Spleen (tissue), 11 donors: ENCODE results near the gene AMPH. TPM values are rescaled to one million over a fixed set of nuclear protein-coding genes. Genes with fewer than 3 reads are reported as not detected.
"Not testable (repeated sequence)": the region's sequence is repeated elsewhere in the genome, so short reads cannot be mapped to it uniquely, and the experiment has no call there.

ENCODE experiments used
- DNase-seq: peaks from one replicate; pipeline ENCODE4 v3.0.0-alpha.2; 2020
- H3K27ac ChIP-seq, 8 donors: fragments of 200-600 bp; sonication (generic) in 7 of 8; 1 replicate in 4 of 8; 2 replicates in 4 of 8; pipeline versions ENCODE4 v1.5.0 to v1.8.0; 2016 to 2021; ENCODE audit warnings: inconsistent platforms in 4 of 8, mild to moderate bottlenecking in 4 of 8, moderate library complexity in 1 of 8
- H3K27me3 ChIP-seq, 7 donors: fragments of 200-600 bp; sonication (generic) in 6 of 7; replicated peaks in 1 of 7; 1 replicate in 4 of 7; 2 replicates in 3 of 7; pipeline versions ENCODE4 v1.5.0 to v1.8.0; 2016 to 2021; ENCODE audit warnings: inconsistent platforms in 3 of 7, mild to moderate bottlenecking in 1 of 7
- H3K36me3 ChIP-seq, 6 donors: fragments of 200-600 bp; sonication (generic) in 5 of 6; 1 replicate in 4 of 6; 2 replicates in 2 of 6; pipeline versions ENCODE4 v1.5.0 to v1.8.0; 2016 to 2021; ENCODE audit warnings: inconsistent platforms in 2 of 6
- H3K4me1 ChIP-seq, 6 donors: fragments of 200-600 bp; sonication (generic) in 5 of 6; 1 replicate in 3 of 6; 2 replicates in 3 of 6; pipeline versions ENCODE4 v1.5.0 to v1.8.0; 2016 to 2021; ENCODE audit warnings: inconsistent platforms in 3 of 6
- H3K4me3 ChIP-seq, 8 donors: fragments of 200-600 bp; sonication (generic) in 7 of 8; 1 replicate in 4 of 8; 2 replicates in 4 of 8; pipeline versions ENCODE4 v1.5.0 to v1.8.0; 2016 to 2021; ENCODE audit warnings: inconsistent platforms in 4 of 8, mild to moderate bottlenecking in 4 of 8, moderate library complexity in 2 of 8
- H3K9me3 ChIP-seq, 8 donors: fragments of 200-600 bp; sonication (generic) in 7 of 8; 1 replicate in 4 of 8; 2 replicates in 4 of 8; pipeline versions ENCODE4 v1.5.0 to v1.8.0; 2016 to 2021; ENCODE audit warnings: inconsistent platforms in 4 of 8
- CTCF ChIP-seq, 11 experiments: fragments of 200-600 bp in 7 of 11; fragments of 450-650 bp in 4 of 11; sonication (generic) in 4 of 11; IDR thresholded peaks in 8 of 11; conservative IDR thresholded peaks in 3 of 11; 1 replicate in 7 of 11; 2 replicates in 4 of 11; pipeline versions ENCODE4 v1.4.0 to v1.8.0; 2016 to 2021; ENCODE audit warnings: antibody characterized with exemption in 11 of 11, inconsistent platforms in 4 of 11, mild to moderate bottlenecking in 1 of 11
- POLR2AphosphoS5 ChIP-seq, 3 donors: sonication (generic); formaldehyde crosslinking; IDR thresholded peaks; one replicate each; pipeline ENCODE4 v1.5.1; 2017; ENCODE audit warnings: antibody characterized with exemption in 3 of 3
- WGBS, 5 donors: extraction: QIAGEN DNeasy Blood & Tissue Kit in 3 of 5; methylation state at CpG; one replicate each; pipeline versions ENCODE4 v1.1.5 to v1.1.7; 2013 to 2018; 5-methylcytosine and 5-hydroxymethylcytosine counted together
- intact Hi-C: fragments of 100-400 bp; cut with DNase I; formaldehyde crosslinking; loops from one replicate; pipeline ENCODE4 v1.15.0; 2023; ENCODE audit warnings: low total_unique reads
- polyA plus RNA-seq, 3 donors: library from polyadenylated mRNA; stranded (reverse); fragments of 200-250 nt; gene quantifications; one replicate each; pipeline ENCODE4 v1.2.1, GENCODE V29; 2013
- total RNA-seq, 7 donors: library from RNA; depleted of rRNA in 3 of 7; stranded (reverse); fragments of >200 nt in 3 of 7; fragmentation: NEBNext Ultra II Directional in 4 of 7; extraction: Animal tissue kit (Norgen Biotek cat#: 25700) in 4 of 7; gene quantifications; one replicate each; pipeline versions ENCODE4 v1.1.0 to v1.2.1, GENCODE V29; 2016 to 2021
- donor health status: healthy with polysubstance abuse.
- donor health status: DM: no; HTN: no; CAD: no; lungs with moderate emphysema.
- donor health status: DM: no; HTN: no; CAD: no.
- donor health status: Bipolar disorder and iron deficiency.
- donor health status: healthy.
- donor health status: DM: no; HTN: no; CAD: no.
- donor health status: DM: yes; HTN: yes; CAD: no.

Gene AMPH
- total and polyA plus RNA-seq, 10 donors: 0.09 to 10.3 (median 1.1) TPM

- H3K4me3 ChIP-seq: peak overlapping the region; percentile 8 to 72 (median 27)
- H3K27me3 ChIP-seq, intact Hi-C loops, H3K9me3 ChIP-seq, H3K36me3 ChIP-seq: not testable (repeated sequence)
- TF ChIP-seq CTCF (IDR thresholded peaks at IDR 0.05 in 8 of 11, conservative IDR thresholded peaks at IDR 0.05 in 3 of 11) (peak; percentile 5 to 81 (median 60)), POLR2AphosphoS5 (IDR thresholded peaks at IDR 0.05) (peak; percentile 47 to 68 (median 52))
- 6 to 23% (median 11%) methylated on average over 4 to 5 of the region's 5 CpGs for WGBS, 5 donors
- peaks cover 0 to 93% (median 29%) of the 10 kb centered on the region in 6 donors for H3K4me1 ChIP-seq
- DNase-seq: peak; percentile 87
- peak overlapping the region in 7 of 8 donors; percentile 33 to 93 (median 80) for H3K27ac ChIP-seq
These were observed 272.0 kb downstream of the AMPH start for GRCh38 chr7:38359071-38359601.

- not testable (repeated sequence) for DNase-seq
These were observed 272.8 kb downstream of the AMPH start for GRCh38 chr7:38358273-38358831.

GRCh38 chr7:38354271-38354851 lies 276.8 kb downstream of the AMPH start:
- Histone ChIP-seq H3K4me3 (peak overlapping the region in 2 of 8 donors; percentile 9 to 52), H3K27ac (peak overlapping the region in 5 of 8 donors; percentile 41 to 84 (median 59)), H3K4me1 (peaks cover 0 to 93% (median 14%) of the 10 kb centered on the region in 6 donors)
- TF ChIP-seq POLR2AphosphoS5 (IDR thresholded peaks at IDR 0.05) (peak; percentile 66 to 76 (median 73)), CTCF (IDR thresholded peaks at IDR 0.05 in 8 of 11, conservative IDR thresholded peaks at IDR 0.05 in 3 of 11) (peak in 9 of 11 experiments; percentile 48 to 81 (median 58))
- WGBS, 5 donors: 35 to 60% (median 44%) methylated on average over 5 to 8 of the region's 8 CpGs
- H3K9me3 ChIP-seq, DNase-seq, H3K27me3 ChIP-seq, intact Hi-C loops, H3K36me3 ChIP-seq: not testable (repeated sequence)

More at GRCh38 chr7:38358273-38358831, 272.8 kb downstream of the AMPH start:
- peak overlapping the region; percentile 56 to 93 (median 78) for H3K27ac ChIP-seq
- H3K36me3 ChIP-seq, H3K9me3 ChIP-seq, H3K27me3 ChIP-seq, intact Hi-C loops: not testable (repeated sequence)
- WGBS, 5 donors: 33 to 63% (median 47%) methylated on average over 6 of the region's 6 CpGs
- peaks cover 0 to 95% (median 26%) of the 10 kb centered on the region in 6 donors for H3K4me1 ChIP-seq
- peak overlapping the region; percentile 8 to 72 (median 30) for H3K4me3 ChIP-seq
- TF ChIP-seq CTCF (IDR thresholded peaks at IDR 0.05 in 8 of 11, conservative IDR thresholded peaks at IDR 0.05 in 3 of 11): peak in 1 of 11 experiments; percentile 10
- TF ChIP-seq POLR2AphosphoS5 (IDR thresholded peaks at IDR 0.05): peak in 1 of 3 donors; percentile 53

- Histone ChIP-seq H3K27ac (peak overlapping the region in 5 of 8 donors; percentile 41 to 84 (median 59)), H3K4me1 (peaks cover 0 to 88% (median 14%) of the 10 kb centered on the region in 6 donors), H3K4me3 (peak overlapping the region in 2 of 8 donors; percentile 9 to 52)
- WGBS, 5 donors: 40 to 54% (median 41%) methylated on average over 5 to 7 of the region's 7 CpGs
- H3K27me3 ChIP-seq, intact Hi-C loops, H3K36me3 ChIP-seq, DNase-seq, H3K9me3 ChIP-seq: not testable (repeated sequence)
These were observed 277.7 kb downstream of the AMPH start for GRCh38 chr7:38353431-38353881.
